Measurements from ENCODE around the gene MAPK10.

DNA sequence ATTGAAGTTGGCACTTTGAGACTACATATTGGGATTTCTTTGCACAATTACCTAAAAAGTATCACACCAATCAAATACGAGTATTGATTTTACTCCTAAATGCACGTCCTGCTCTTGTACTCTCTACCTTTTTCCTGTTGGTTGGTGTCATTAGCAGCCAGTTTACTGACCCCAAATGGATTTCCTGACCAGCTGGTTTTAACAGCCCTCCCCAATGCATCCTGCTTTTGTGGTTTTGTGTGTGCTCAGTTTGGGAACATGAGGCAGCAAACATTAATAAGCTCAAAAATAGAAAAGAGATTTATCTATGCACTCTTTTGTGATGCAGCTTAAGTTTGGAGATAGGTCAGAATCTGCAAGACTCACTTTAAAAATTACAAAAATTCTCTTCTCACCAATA lies 230.3 kb downstream of the MAPK10 start:
- TF ChIP-seq EZH2 (IDR thresholded peaks at IDR 0.05; ENCODE audit: borderline replicate concordance, low read depth, low read length, poor library complexity, severe bottlenecking) (no peak), CTCF (conservative IDR thresholded peaks at IDR 0.05; ENCODE audit: low read depth, low read length) (no peak)
